ENCODE results near the gene PRSS36.
A peak's percentile ranks its signal among the peaks of the same experiment; 100 is the strongest.

PRSS36 gene

DNA sequence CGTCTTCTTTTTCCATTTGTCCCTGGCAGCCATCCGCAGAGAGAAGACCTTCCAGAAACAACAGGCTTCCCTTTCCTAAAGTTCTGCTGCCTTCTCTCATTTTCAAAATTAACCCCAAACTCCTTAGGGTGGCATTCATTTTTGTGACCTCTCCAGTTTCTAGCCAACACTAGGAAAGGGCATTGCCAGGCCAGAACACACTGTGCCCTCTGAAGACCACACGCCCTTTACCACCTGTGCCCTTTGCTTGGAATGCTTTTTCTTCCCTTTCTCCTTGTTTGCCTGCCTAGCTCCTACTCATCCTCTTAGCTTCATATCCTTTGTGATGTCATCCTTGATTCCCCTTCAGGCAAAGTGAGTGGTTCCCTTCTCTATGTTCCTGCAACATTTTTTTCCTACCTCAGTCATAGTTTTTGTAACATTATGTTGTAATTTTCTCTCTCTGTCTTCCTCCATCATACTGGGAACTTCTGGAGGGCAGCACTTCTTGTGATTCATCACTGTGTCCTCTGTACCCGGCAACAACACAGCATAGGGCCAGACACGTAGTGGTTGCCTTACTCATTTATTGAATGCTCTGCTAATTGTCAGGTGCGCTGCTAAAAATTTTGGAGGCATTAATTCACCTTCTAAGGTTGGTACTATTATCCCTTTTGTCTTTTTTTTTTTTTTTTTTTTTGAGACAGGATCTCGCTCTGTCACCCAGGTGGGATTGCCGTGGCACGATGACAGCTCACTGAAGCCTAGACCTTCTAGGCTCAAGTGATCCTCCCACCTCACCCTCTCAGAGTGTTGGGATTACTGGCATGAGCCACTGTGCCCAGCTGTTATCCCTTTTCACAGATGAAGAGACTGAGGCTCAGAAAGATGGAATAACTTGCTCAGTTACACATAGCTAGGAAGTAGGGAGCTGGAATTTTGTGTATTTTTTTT, 31.4 kb downstream of the PRSS36 start:
- Histone ChIP-seq H3K9ac (ENCODE audit: low read length in 2 of 2) (peak overlapping the region; percentile 92 to 98), H3K27me3 (ENCODE audit: control insufficient read depth in 1 of 2, insufficient read depth in 2 of 2, low read length in 2 of 2) (no peaks in the 10 kb centered on the region), H3K4me3 (ENCODE audit: low read length in 2 of 2) (peak overlapping the region; percentile 78 to 84), H3K4me1 (ENCODE audit: control insufficient read depth, insufficient read depth, low read length) (peaks cover 14% of the 10 kb centered on the region), H3K27ac (ENCODE audit: low read length) (peak overlapping the region; percentile 98), H3K36me3 (ENCODE audit: control insufficient read depth in 2 of 2, insufficient read depth in 2 of 2, low read length in 2 of 2) (peaks cover 24 to 27% of the 10 kb centered on the region in 2 donors), H3K9me3 (ENCODE audit: control insufficient read depth in 2 of 2, low read length in 2 of 2) (no peaks in the 10 kb centered on the region)

DNA sequence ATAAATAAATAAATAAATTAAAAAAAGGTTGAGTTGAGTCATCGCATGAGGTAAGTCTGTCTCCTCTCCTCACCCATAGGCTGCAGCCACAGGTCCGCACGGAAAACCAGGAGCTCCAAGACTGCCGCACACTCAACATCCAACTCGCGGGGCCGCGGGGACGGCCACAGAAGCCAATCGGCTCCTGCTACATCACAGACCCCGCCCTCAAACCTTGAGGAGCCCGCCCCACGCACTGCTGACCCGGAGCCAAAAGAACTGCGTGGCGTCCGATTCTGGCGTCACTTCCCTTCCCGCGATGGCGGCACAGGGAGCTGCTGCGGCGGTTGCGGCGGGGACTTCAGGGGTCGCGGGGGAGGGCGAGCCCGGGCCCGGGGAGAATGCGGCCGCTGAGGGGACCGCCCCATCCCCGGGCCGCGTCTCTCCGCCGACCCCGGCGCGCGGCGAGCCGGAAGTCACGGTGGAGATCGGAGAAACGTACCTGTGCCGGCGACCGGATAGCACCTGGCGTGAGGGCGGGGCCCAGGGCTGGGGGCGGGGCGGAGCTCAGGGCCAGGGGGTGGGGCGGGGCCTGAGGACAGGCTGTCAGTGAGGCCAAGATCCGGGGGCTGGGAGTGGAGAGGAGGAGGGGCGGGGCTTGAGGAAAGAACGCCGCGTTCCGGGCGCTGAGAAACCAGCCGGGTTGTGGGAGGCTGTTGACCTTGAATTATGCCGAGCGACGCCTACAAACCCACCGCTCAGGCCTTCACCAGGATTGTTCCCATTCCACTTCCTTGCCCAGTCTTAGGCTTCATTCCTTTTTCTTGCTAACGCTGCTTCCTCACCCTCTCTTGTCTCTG, 32.3 kb downstream of the PRSS36 start, which contains the start of gene KAT8:
TSS of gene KAT8 (plus strand) at position 281 of the 839 bp plus-strand sequence. CDS start at position 299, 18 bp downstream.
- H3K27me3 ChIP-seq (ENCODE audit: control insufficient read depth in 1 of 2, insufficient read depth in 2 of 2, low read length in 2 of 2): no peaks in the 10 kb centered on the region
- peaks cover 24 to 29% of the 10 kb centered on the region in 2 donors for H3K36me3 ChIP-seq (ENCODE audit: control insufficient read depth in 2 of 2, insufficient read depth in 2 of 2, low read length in 2 of 2)
- H3K4me1 ChIP-seq (ENCODE audit: control insufficient read depth, insufficient read depth, low read length): peaks cover 14% of the 10 kb centered on the region
- H3K27ac ChIP-seq (ENCODE audit: low read length): peak within 1 kb of the TSS; percentile 98
- H3K9me3 ChIP-seq (ENCODE audit: control insufficient read depth in 2 of 2, low read length in 2 of 2): no peaks in the 10 kb centered on the region
- peak within 1 kb of the TSS; percentile 78 to 84 for H3K4me3 ChIP-seq (ENCODE audit: low read length in 2 of 2)
- H3K9ac ChIP-seq (ENCODE audit: low read length in 2 of 2): peak within 1 kb of the TSS; percentile 92 to 98

DNA sequence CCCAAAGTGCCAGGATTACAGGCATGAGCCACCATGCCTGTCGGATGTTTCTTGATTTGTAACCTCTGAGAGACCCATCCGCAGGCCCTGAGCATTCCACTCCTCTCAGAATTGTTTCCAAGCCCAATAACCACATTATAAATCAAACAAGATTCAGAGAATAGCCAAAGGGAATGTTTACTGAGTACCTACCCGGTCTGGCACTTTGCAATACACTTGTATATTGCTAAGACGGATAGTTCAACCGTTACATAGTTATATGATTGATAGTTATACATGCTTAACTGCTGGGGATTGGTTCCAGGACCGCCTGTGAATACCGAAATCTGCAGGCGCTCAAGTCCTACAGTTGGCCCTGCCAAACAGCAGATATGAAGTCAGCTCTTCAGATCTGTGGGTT, 35.4 kb downstream of the PRSS36 start:
- Histone ChIP-seq H3K9me3 (ENCODE audit: control insufficient read depth in 2 of 2, low read length in 2 of 2) (no peaks in the 10 kb centered on the region), H3K9ac (ENCODE audit: low read length in 2 of 2) (no peak overlapping the region), H3K4me1 (ENCODE audit: control insufficient read depth, insufficient read depth, low read length) (peaks cover 20% of the 10 kb centered on the region), H3K27ac (ENCODE audit: low read length) (no peak overlapping the region), H3K4me3 (ENCODE audit: low read length in 2 of 2) (no peak overlapping the region), H3K36me3 (ENCODE audit: control insufficient read depth in 2 of 2, insufficient read depth in 2 of 2, low read length in 2 of 2) (peaks cover 21 to 26% of the 10 kb centered on the region in 2 donors), H3K27me3 (ENCODE audit: control insufficient read depth in 1 of 2, insufficient read depth in 2 of 2, low read length in 2 of 2) (no peaks in the 10 kb centered on the region)

DNA sequence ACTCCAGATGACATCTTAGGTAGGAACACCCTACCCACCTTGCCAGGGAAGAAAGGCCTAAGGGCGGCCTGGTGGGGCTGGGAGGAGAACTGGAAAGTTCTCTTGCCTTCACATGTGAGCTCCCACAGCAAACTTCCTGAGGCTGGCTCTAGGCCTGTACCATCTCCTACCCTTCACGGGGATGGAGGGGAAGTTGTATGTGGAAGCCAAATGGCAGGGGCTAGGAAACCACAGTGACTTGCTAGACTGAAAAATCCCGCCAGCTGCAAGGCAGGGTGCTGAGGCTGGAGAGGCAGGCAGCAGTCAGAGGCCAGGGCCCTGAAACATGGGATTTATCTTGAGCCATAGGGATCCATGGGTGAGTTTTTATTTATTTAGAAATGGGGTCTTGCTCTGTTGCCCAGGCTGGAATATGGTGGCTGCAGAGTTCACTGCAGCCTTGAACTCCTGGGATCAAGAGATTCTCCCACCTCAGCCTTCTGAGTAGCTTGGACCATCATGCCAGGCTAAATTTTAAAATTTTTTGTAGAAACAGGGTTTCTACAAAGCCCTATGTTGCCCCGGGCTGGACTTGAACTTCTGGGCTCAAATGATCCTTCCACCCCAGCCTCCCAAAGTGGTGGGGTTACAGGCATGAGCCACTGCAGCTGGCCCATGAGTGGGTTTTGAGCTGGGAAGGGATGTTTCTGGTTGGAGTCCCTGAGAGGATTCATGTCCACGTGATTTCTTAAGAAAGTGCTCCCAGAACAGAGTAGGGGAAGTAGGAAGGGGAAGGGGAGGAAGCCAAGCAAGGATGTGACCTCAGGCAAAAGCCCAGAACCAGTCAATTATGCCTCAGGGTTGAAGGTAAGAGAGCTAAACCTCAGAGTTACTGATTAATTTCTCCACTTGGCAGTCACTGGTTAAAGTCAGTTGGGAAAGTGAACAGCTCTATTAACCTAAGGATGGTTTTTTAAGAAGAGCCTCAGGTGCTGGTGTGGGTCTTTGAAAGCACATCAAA, 36.4 kb downstream of the PRSS36 start:
- H3K9ac ChIP-seq (ENCODE audit: low read length in 2 of 2): no peak overlapping the region

DNA sequence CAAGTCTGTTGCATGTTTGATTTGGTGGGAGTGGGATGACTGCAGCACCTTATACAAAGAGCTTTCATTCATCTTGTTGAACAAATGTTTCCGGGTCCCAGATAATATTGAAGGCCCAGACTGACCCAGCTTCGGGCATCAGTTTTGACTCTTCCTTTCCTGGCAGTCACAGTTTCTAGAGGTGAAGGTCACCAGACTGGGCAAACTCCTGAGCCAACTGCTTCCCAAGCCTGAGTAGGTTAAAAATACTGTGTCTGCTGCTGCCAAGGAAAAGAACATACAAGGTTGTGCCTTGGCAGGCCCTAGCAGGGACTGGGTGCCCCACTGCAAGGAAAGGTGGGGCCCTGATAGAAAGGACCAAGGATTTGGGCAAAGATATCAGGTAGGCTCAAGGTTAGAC, 37.2 kb downstream of the PRSS36 start:
- H3K27ac ChIP-seq (ENCODE audit: low read length): no peak overlapping the region
- no peak overlapping the region for H3K9ac ChIP-seq (ENCODE audit: low read length in 2 of 2)

More for the DNA sequence above, 36.4 kb downstream of the PRSS36 start:
- Histone ChIP-seq H3K9me3 (ENCODE audit: control insufficient read depth in 2 of 2, low read length in 2 of 2) (no peaks in the 10 kb centered on the region), H3K27me3 (ENCODE audit: control insufficient read depth in 1 of 2, insufficient read depth in 2 of 2, low read length in 2 of 2) (no peaks in the 10 kb centered on the region), H3K4me1 (ENCODE audit: control insufficient read depth, insufficient read depth, low read length) (peaks cover 23% of the 10 kb centered on the region), H3K4me3 (ENCODE audit: low read length in 2 of 2) (peak overlapping the region in 1 of 2 donors; percentile 3), H3K27ac (ENCODE audit: low read length) (no peak overlapping the region), H3K36me3 (ENCODE audit: control insufficient read depth in 2 of 2, insufficient read depth in 2 of 2, low read length in 2 of 2) (peaks cover 18 to 26% of the 10 kb centered on the region in 2 donors)

DNA sequence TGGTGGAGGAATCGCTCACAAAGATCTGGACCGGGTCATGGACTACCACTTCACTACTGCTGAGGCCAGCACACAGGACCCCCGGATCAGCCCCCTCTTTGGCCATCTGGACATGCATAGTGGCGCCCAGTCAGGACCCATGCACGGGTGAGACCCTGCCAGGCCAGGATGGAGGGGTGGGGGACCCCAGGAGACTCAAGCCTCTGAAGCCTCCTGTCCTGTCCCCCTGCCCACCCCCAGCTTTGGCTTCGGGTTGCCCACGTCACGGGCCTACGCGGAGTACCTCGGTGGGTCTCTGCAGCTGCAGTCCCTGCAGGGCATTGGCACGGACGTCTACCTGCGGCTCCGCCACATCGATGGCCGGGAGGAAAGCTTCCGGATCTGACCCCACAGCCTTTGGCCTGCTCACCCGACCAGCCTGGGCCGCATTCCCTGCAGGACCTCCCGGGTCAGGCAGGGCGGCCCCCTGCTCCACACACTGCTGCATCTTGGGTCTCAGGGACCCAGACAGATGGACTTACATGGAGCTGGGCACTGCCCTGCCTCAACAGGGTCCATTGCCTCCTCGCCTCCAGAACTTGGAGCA, 37.9 kb downstream of the PRSS36 start:
- Histone ChIP-seq H3K27ac (ENCODE audit: low read length) (no peak overlapping the region), H3K9ac (ENCODE audit: low read length in 2 of 2) (no peak overlapping the region)

More for the DNA sequence above, 37.2 kb downstream of the PRSS36 start:
- H3K4me3 ChIP-seq (ENCODE audit: low read length in 2 of 2): no peak overlapping the region
- peaks cover 18 to 26% of the 10 kb centered on the region in 2 donors for H3K36me3 ChIP-seq (ENCODE audit: control insufficient read depth in 2 of 2, insufficient read depth in 2 of 2, low read length in 2 of 2)
- H3K9me3 ChIP-seq (ENCODE audit: control insufficient read depth in 2 of 2, low read length in 2 of 2): no peaks in the 10 kb centered on the region
- peaks cover 23% of the 10 kb centered on the region for H3K4me1 ChIP-seq (ENCODE audit: control insufficient read depth, insufficient read depth, low read length)
- H3K27me3 ChIP-seq (ENCODE audit: control insufficient read depth in 1 of 2, insufficient read depth in 2 of 2, low read length in 2 of 2): no peaks in the 10 kb centered on the region

DNA sequence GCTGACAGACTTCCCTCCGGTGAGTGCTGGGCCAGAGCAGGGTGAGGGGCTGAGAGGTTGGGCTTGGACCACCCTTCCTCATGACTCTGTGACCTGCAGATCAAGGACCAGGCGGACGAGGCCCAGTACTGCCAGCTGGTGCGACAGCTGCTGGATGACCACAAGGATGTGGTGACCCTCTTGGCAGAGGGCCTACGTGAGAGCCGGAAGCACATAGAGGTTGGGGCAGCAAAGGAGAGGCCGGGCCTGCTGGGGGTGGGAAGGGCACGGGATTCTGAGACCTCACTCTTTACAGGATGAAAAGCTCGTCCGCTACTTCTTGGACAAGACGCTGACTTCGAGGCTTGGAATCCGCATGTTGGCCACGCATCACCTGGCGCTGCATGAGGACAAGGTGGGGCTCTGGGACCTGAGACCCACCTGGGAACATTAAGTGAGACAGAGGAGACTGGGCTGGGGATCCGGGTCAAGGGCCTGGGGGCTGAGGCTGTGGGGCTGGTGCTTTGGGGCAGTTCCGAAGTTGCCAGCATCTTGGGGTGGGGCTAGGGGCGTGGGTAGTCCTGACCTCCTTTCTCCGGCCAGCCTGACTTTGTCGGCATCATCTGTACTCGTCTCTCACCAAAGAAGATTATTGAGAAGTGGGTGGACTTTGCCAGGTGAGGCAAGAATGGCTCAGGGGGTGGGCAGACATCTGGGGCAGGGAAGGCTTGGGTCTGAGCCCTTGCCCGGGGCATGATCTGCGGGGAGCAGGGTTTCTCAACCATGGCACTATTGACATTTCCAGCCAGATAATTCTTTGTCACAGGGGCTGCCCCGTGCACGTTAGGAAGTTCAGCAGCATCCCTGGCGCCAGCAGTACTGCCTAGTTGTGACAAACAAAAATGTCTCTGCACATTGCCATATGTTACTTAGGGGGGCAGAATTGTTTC, 39.5 kb downstream of the PRSS36 start:
- Histone ChIP-seq H3K27ac (ENCODE audit: low read length) (no peak overlapping the region), H3K9me3 (ENCODE audit: control insufficient read depth in 2 of 2, low read length in 2 of 2) (no peaks in the 10 kb centered on the region), H3K9ac (ENCODE audit: low read length in 2 of 2) (no peak overlapping the region)

More for the DNA sequence above, 37.9 kb downstream of the PRSS36 start:
- Histone ChIP-seq H3K4me3 (ENCODE audit: low read length in 2 of 2) (no peak overlapping the region), H3K4me1 (ENCODE audit: control insufficient read depth, insufficient read depth, low read length) (peaks cover 22% of the 10 kb centered on the region), H3K36me3 (ENCODE audit: control insufficient read depth in 2 of 2, insufficient read depth in 2 of 2, low read length in 2 of 2) (peaks cover 18 to 26% of the 10 kb centered on the region in 2 donors), H3K27me3 (ENCODE audit: control insufficient read depth in 1 of 2, insufficient read depth in 2 of 2, low read length in 2 of 2) (no peaks in the 10 kb centered on the region), H3K9me3 (ENCODE audit: control insufficient read depth in 2 of 2, low read length in 2 of 2) (no peaks in the 10 kb centered on the region)

DNA sequence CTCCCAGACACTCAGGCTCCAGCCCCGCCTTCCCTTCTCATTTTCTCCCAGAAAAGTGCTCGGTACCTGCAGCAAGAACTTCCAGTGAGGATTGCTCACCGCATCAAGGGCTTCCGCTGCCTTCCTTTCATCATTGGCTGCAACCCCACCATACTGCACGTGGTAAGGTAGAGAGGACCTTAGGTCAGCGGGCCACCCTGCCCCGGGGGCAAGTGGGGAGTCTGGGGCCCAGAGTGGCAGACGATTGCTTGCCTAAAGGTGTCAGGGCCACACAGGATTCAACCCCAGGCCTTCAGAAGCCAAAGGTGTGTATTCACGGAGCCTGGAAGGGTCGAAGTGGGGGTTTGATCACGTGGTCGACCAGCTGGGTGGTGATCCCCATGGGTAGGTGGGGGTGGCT, 40.2 kb downstream of the PRSS36 start:
- no peaks in the 10 kb centered on the region for H3K9me3 ChIP-seq (ENCODE audit: control insufficient read depth in 2 of 2, low read length in 2 of 2)
- H3K27me3 ChIP-seq (ENCODE audit: control insufficient read depth in 1 of 2, insufficient read depth in 2 of 2, low read length in 2 of 2): no peaks in the 10 kb centered on the region
- H3K27ac ChIP-seq (ENCODE audit: low read length): no peak overlapping the region
- no peak overlapping the region for H3K4me3 ChIP-seq (ENCODE audit: low read length in 2 of 2)
- H3K4me1 ChIP-seq (ENCODE audit: control insufficient read depth, insufficient read depth, low read length): peaks cover 24% of the 10 kb centered on the region
- H3K36me3 ChIP-seq (ENCODE audit: control insufficient read depth in 2 of 2, insufficient read depth in 2 of 2, low read length in 2 of 2): peaks cover 18 to 26% of the 10 kb centered on the region in 2 donors
- no peak overlapping the region for H3K9ac ChIP-seq (ENCODE audit: low read length in 2 of 2)

More for the DNA sequence above, 39.5 kb downstream of the PRSS36 start:
- H3K4me3 ChIP-seq (ENCODE audit: low read length in 2 of 2): no peak overlapping the region
- H3K36me3 ChIP-seq (ENCODE audit: control insufficient read depth in 2 of 2, insufficient read depth in 2 of 2, low read length in 2 of 2): peaks cover 18 to 26% of the 10 kb centered on the region in 2 donors
- peaks cover 24% of the 10 kb centered on the region for H3K4me1 ChIP-seq (ENCODE audit: control insufficient read depth, insufficient read depth, low read length)
- no peaks in the 10 kb centered on the region for H3K27me3 ChIP-seq (ENCODE audit: control insufficient read depth in 1 of 2, insufficient read depth in 2 of 2, low read length in 2 of 2)

All from stomach smooth muscle (tissue), 2 donors.